HEK293 (cell line): ENCODE data around the gene KLHL40.

Experiments used
- CTCF ChIA-PET: fragments of 350-600 bp; formaldehyde crosslinking; extraction: SDS; loops from one replicate; lab custom pipeline; 2021; ENCODE audit warnings: antibody characterized with exemption; lab: Yijun Ruan, JAX
- POLR2A ChIA-PET: fragments of 300-600 bp; formaldehyde crosslinking; extraction: SDS; loops from one replicate; lab custom pipeline; 2020; ENCODE audit warnings: antibody characterized with exemption, inconsistent platforms; lab: Yijun Ruan, JAX
- H3K27ac ChIP-seq: fragments of 200-500 bp; sonication (Bioruptor generic); 2 replicates; pipeline ENCODE4 v1.5.1; 2014; ENCODE audit warnings: low read depth, low read length, control low read depth, inconsistent platforms; ENCODE audit errors: extremely low read depth
- H3K36me3 ChIP-seq, 2 experiments: fragments of 200-500 bp in 1 of 2; sonication (Bioruptor generic) in 1 of 2; 1 replicate in 1 of 2; 2 replicates in 1 of 2; pipeline ENCODE4 v1.5.1; 2014 to 2017; ENCODE audit warnings: inconsistent platforms in 2 of 2, low read length in 2 of 2; ENCODE audit not compliant: control insufficient read depth in 2 of 2, insufficient read depth in 1 of 2
- H3K4me1 ChIP-seq: fragments of 200-500 bp; sonication (Bioruptor generic); 2 replicates; pipeline ENCODE4 v1.5.1; 2014; ENCODE audit warnings: mild to moderate bottlenecking, low read length, inconsistent platforms; ENCODE audit not compliant: control insufficient read depth, insufficient read depth
- H3K4me3 ChIP-seq: 2 replicates; pipeline ENCODE4 v1.5.1; 2011; ENCODE audit warnings: low read depth, mild to moderate bottlenecking, control low read depth, low read length, moderate library complexity
- H3K9me3 ChIP-seq: fragments of 200-500 bp; sonication (Bioruptor generic); 2 replicates; pipeline ENCODE4 v1.5.1; 2014; ENCODE audit warnings: low read depth, low read length, inconsistent platforms; ENCODE audit not compliant: control insufficient read depth, insufficient read depth
- GFI1B ChIP-seq: fragments of 450-650 bp; formaldehyde crosslinking; IDR thresholded peaks from 2 replicates; pipeline ENCODE4 v1.5.1; 2016; ENCODE audit warnings: missing biosample characterization, missing genetic modification characterization
- GLIS1 ChIP-seq: fragments of 450-650 bp; formaldehyde crosslinking; IDR thresholded peaks from 2 replicates; pipeline ENCODE4 v1.5.1; 2016; ENCODE audit warnings: missing biosample characterization, missing genetic modification characterization
- KLF1 ChIP-seq: fragments of 450-650 bp; formaldehyde crosslinking; IDR thresholded peaks from 2 replicates; pipeline ENCODE4 v1.5.1; 2016; ENCODE audit warnings: missing biosample characterization, missing genetic modification characterization
- MEIS1 ChIP-seq: sonication (generic); formaldehyde crosslinking; IDR thresholded peaks from 2 replicates; pipeline ENCODE4 v1.8.1; 2022; ENCODE audit warnings: missing genetic modification reagents, mild to moderate bottlenecking, borderline replicate concordance
- MZF1 ChIP-seq: fragments of 450-650 bp; formaldehyde crosslinking; IDR thresholded peaks from 2 replicates; pipeline ENCODE4 v1.5.1; 2017; ENCODE audit warnings: missing biosample characterization, missing genetic modification characterization, borderline replicate concordance
- PRDM1 ChIP-seq: fragments of 450-650 bp; formaldehyde crosslinking; IDR thresholded peaks from 2 replicates; pipeline ENCODE4; 2016; ENCODE audit warnings: missing biosample characterization, missing genetic modification characterization
- PRDM6 ChIP-seq: fragments of 450-650 bp; formaldehyde crosslinking; IDR thresholded peaks from 2 replicates; pipeline ENCODE4 v1.5.1; 2017; ENCODE audit warnings: missing biosample characterization, missing genetic modification characterization
- SCRT1 ChIP-seq: fragments of 450-650 bp; formaldehyde crosslinking; IDR thresholded peaks from 2 replicates; pipeline ENCODE4 v1.5.1; 2016; ENCODE audit warnings: missing biosample characterization, missing genetic modification characterization, borderline replicate concordance
- SP3 ChIP-seq: fragments of 450-650 bp; formaldehyde crosslinking; IDR thresholded peaks from 2 replicates; pipeline ENCODE4 v1.5.1; 2016; ENCODE audit warnings: missing biosample characterization, missing genetic modification characterization
- ZFHX2 ChIP-seq: fragments of 450-650 bp; formaldehyde crosslinking; conservative IDR thresholded peaks from 2 replicates; pipeline ENCODE4 v1.5.1; 2016; ENCODE audit warnings: missing biosample characterization, missing genetic modification characterization
- ZNF138 ChIP-seq: fragments of 450-650 bp; formaldehyde crosslinking; IDR thresholded peaks from 2 replicates; pipeline ENCODE4 v1.5.1; 2016; ENCODE audit warnings: missing biosample characterization, missing genetic modification characterization, borderline replicate concordance
- ZNF274 ChIP-seq, 2 experiments: fragments of 200-500 bp in 1 of 2; fragments of 450-650 bp in 1 of 2; sonication (Bioruptor generic) in 1 of 2; formaldehyde crosslinking in 1 of 2; IDR thresholded peaks; 2 replicates each; pipeline versions ENCODE4 v1.5.1 to v1.6.1; 2014 to 2016; ENCODE audit warnings: borderline replicate concordance in 1 of 2, inconsistent platforms in 1 of 2, low read length in 1 of 2, missing biosample characterization in 1 of 2, missing genetic modification characterization in 1 of 2
- ZNF518A ChIP-seq: fragments of 450-650 bp; formaldehyde crosslinking; conservative IDR thresholded peaks from 2 replicates; pipeline ENCODE4 v1.5.1; 2016; ENCODE audit warnings: low read depth, missing biosample characterization, missing genetic modification characterization
- ZNF621 ChIP-seq: fragments of 450-650 bp; formaldehyde crosslinking; IDR thresholded peaks from 2 replicates; pipeline ENCODE4 v1.5.1; 2017; ENCODE audit warnings: missing biosample characterization, missing genetic modification characterization
- ZNF701 ChIP-seq: fragments of 450-650 bp; formaldehyde crosslinking; IDR thresholded peaks from 2 replicates; pipeline ENCODE4 v1.5.1; 2016; ENCODE audit warnings: missing biosample characterization, missing genetic modification characterization
- ZNF792 ChIP-seq: fragments of 450-650 bp; formaldehyde crosslinking; IDR thresholded peaks from 2 replicates; pipeline ENCODE4 v1.5.1; 2016; ENCODE audit warnings: missing biosample characterization, missing genetic modification characterization
- ZSCAN5A ChIP-seq: fragments of 450-650 bp; formaldehyde crosslinking; IDR thresholded peaks from 2 replicates; pipeline ENCODE4 v1.5.1; 2016; ENCODE audit warnings: missing biosample characterization, missing genetic modification characterization
- ZXDB ChIP-seq: fragments of 450-650 bp; formaldehyde crosslinking; IDR thresholded peaks from 2 replicates; pipeline ENCODE4 v1.5.1; 2016; ENCODE audit warnings: missing biosample characterization, missing genetic modification characterization

The KLHL40 gene

GRCh38 chr3:42668413-42668760 lies 16.9 kb upstream of the KLHL40 start (continued):
- TF ChIP-seq PRDM6 (tag by site-specific recombination) (no peak), GLIS1 (no peak), ZNF518A (tag by site-specific recombination) (no peak), ZSCAN5A (tag by site-specific recombination) (no peak), ZNF138 (tag by site-specific recombination) (no peak), ZNF701 (tag by site-specific recombination) (no peak), ZNF792 (tag by site-specific recombination) (no peak)

GRCh38 chr3:42668793-42669217 lies 16.5 kb upstream of the KLHL40 start:
- Histone ChIP-seq H3K27ac (no peak overlapping the region), H3K4me3 (no peak overlapping the region), H3K9me3 (no peaks in the 10 kb centered on the region), H3K36me3 (peaks cover 0 to under 1% of the 10 kb centered on the region in 2 experiments; a peak in 1 of 3 replicates), H3K4me1 (no peaks in the 10 kb centered on the region)
- CTCF ChIA-PET: interaction anchor here (0.8 kb wide), 1 partner anchor 96 kb away, joined by 5 read pairs; no protein-coding TSS in a partner anchor
- 0 out of 2 replicates have a peak, but pooled peaks have one; percentile 8 for TF ChIP-seq GLIS1
- no peak for TF ChIP-seq MZF1 (tag by site-specific recombination)
- POLR2A ChIA-PET: no interaction called here

GRCh38 chr3:42670051-42670576 lies 15.2 kb upstream of the KLHL40 start:
- Histone ChIP-seq H3K4me1 (no peaks in the 10 kb centered on the region), H3K27ac (no peak overlapping the region), H3K4me3 (no peak overlapping the region), H3K9me3 (no peaks in the 10 kb centered on the region), H3K36me3 (no peaks in the 10 kb centered on the region)
- TF ChIP-seq ZXDB (tag by site-specific recombination) (no peak), SCRT1 (no peak), SP3 (tag by site-specific recombination) (no peak), PRDM1 (tag by site-specific recombination) (no peak), ZNF274 (IDR thresholded peaks at IDR 0.05; ENCODE audit: low read length) (no peak), ZNF274 (tag by site-specific recombination; IDR thresholded peaks at IDR 0.05; ENCODE audit: borderline replicate concordance) (no peak), KLF1 (tag by site-specific recombination) (no peak), MEIS1 (no peak), ZFHX2 (tag by site-specific recombination) (no peak), GFI1B (tag by site-specific recombination) (no peak), ZNF138 (tag by site-specific recombination) (no peak), ZNF621 (tag by site-specific recombination) (no peak)
- CTCF ChIA-PET: interaction anchor here (0.6 kb wide), 1 partner anchor 75 kb away, joined by 4 read pairs; no protein-coding TSS in a partner anchor
- POLR2A ChIA-PET: interaction anchor here (0.6 kb wide), 1 partner anchor 16 kb away, joined by 3 read pairs; the partner anchor contains the start of gene ZBTB47
